AG09309 (cell line): ENCODE data around the gene RPP25L.
A peak's percentile ranks its signal among the peaks of the same experiment; 100 is the strongest.

Experiments used
- DNase-seq: peaks from one replicate; pipeline ENCODE4 v3.0.0-alpha.2; 2010; ENCODE audit warnings: low read depth
- H3K4me3 ChIP-seq: 2 replicates; pipeline ENCODE4 v1.5.1; 2011; ENCODE audit warnings: mild to moderate bottlenecking, low read depth, low read length, moderate library complexity; ENCODE audit not compliant: control insufficient read depth
- TF ChIP-seq, protein P1 (sequence below): IDR thresholded peaks from 2 replicates; pipeline ENCODE4 v1.5.1; 2011; ENCODE audit warnings: mild to moderate bottlenecking, low read depth, low read length, inconsistent platforms; ENCODE audit not compliant: insufficient read depth, control insufficient read depth; ENCODE audit errors: missing control alignments

Gene RPP25L

DNA sequence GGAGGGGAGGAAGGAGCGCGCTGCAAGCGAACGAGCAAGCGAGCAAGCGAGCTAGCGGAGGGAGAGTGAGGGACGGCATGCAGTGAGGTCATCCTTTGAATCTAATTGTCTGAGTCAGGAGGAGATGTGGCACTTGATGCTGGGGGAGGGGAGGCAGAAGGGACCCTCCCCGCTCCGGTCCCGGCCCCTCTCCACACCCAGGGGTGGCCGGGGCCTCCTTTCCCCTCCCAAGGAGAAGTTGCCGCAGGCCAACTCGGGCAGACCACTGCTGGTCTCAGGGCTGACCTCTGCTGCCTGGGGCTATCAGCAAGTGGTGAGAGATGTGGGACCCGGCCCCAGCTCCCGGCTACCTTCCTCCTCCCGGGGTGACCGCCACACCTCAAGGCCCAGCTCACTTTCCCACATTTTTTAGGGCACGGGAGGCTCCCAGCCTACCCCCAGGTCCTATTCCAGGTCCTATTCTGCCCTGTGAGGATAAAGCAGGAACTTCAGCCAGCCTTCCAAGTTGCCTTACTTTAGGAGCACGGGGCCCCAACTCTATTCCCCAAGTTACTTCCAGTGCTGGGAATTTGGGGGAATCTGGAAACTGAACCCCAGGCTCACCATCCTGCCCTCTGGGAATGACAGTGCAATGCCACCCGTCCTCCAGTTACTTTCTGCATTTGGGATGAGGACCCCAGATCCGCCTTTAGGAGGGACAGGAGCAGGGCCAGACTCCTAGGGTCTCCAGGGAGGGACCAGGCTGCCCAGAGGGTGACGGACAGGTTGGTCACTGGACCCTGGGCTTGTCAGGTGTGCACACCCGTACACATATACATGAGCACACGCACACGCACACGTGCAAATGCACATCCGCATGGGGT, 33.4 kb downstream of the RPP25L start:
- no peak overlapping the region for H3K4me3 ChIP-seq
- peak; percentile 16 for DNase-seq
- TF ChIP-seq, protein P1, sequence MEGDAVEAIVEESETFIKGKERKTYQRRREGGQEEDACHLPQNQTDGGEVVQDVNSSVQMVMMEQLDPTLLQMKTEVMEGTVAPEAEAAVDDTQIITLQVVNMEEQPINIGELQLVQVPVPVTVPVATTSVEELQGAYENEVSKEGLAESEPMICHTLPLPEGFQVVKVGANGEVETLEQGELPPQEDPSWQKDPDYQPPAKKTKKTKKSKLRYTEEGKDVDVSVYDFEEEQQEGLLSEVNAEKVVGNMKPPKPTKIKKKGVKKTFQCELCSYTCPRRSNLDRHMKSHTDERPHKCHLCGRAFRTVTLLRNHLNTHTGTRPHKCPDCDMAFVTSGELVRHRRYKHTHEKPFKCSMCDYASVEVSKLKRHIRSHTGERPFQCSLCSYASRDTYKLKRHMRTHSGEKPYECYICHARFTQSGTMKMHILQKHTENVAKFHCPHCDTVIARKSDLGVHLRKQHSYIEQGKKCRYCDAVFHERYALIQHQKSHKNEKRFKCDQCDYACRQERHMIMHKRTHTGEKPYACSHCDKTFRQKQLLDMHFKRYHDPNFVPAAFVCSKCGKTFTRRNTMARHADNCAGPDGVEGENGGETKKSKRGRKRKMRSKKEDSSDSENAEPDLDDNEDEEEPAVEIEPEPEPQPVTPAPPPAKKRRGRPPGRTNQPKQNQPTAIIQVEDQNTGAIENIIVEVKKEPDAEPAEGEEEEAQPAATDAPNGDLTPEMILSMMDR: no peak

DNA sequence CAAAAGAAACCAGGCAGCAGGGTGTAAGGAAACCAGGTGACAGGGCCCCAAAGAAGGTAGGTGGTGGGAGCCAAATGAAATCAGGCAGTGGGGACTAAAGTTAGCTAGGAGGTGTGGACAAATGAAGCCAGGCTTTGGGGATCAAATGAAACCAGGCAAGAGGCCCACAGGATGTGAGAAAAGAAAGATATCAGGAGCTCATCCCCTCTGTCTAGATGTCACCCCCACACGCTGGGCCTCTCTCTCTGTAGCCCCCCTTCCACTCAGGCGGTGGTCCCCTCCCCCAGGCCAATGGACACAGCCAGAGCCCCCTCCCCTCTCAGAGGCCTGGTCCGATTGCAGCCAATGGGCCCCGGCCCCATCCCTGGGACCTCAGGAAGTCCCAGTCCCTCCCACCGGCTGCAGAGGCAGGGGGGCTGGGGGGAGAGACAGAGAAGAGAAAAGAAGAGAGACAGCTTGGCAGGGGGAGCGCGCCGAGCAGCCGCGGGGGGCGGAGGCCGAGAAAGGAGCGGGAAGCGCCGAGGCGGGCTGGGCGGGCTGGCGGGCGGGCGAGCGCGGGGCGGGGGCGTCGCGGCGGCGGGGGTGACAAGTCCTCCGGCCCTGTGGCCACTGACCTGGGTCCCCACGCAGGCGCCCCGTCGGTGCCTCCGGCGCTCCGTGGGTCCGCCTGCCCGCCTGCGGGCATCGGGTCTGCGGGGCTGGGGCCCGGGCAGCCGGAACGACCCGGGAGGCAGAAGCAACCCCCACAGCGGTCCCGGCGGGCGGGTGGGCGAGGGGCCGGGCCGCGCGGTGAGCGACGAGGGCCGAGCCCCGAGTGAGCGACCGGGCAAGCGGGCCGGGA, 34.3 kb downstream of the RPP25L start:
- TF ChIP-seq, protein P1: no peak
- no peak overlapping the region for H3K4me3 ChIP-seq
- no peak for DNase-seq

DNA sequence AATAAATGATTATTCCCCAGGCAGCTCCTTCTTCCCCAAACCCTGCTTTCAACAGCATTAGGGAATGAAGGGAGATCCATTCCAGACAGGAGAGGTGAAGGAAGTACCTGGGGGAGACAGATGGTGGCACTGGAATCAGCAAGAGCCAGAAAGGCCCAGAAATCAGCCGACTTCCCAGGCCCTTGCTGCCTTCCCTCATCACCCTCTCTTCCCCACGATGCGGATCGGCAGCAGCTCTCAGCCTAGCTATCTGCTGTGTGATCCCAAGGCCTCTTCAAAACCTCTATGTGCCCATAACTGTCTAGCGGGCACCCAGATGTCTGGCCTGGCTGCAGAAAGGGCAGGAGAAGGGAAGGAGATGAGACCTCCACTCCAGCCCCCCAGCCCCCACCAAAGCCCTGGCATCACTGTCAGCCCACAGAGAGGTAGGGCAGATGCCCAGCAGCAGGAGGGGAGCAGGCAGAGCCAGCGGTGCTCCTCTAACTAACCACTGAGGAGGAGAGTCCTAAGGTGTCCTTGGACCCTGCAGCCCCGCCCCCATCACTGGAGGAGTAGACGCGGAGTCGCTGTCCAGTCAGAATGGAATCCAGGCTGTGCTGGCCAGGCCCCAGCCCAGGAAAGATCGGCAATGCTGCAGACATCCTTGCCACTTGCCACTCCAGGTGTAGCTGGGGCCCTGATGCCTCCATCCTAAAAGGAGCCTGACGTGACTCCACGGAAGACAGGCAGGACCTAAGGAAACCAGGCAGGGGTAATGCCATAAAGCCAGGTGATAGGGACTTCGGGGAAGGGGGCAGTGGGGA, 35.1 kb downstream of the RPP25L start:
- no peak for DNase-seq
- TF ChIP-seq, protein P1: no peak
- H3K4me3 ChIP-seq: no peak overlapping the region

DNA sequence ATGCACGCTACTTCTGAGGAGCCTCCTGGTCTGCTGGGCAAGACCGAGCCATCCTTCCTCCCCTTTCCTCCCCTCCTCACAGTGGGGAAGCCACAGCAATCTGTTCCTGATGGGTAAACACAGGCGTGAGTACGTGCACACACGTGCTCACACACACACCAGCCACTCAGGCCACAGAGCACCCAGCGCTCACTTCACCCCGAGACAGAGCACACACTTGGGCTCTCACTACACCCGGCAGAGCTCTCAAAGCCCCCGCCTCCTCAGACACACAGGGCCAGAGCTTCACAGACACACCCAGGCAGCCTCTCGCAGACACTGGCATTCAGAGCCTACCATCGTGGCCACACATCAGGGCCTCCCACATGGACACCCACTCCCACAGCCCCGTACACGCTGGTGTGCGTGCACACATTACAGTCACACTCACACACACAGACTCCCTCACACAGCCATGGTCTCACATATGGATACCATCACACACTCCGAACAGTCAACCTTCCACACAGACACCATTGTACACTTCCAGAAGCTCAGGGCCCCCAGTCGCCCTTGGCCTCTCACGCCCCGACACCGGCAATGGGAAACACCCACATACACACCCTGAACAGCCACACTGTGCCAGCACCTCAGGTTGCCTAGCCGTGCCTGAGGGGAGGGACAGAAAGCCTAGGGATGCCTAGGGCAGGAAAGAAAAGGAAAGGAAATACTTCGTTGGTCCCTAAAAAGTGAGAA, 35.9 kb downstream of the RPP25L start:
- DNase-seq: no peak
- TF ChIP-seq, protein P1: no peak
- no peak overlapping the region for H3K4me3 ChIP-seq

DNA sequence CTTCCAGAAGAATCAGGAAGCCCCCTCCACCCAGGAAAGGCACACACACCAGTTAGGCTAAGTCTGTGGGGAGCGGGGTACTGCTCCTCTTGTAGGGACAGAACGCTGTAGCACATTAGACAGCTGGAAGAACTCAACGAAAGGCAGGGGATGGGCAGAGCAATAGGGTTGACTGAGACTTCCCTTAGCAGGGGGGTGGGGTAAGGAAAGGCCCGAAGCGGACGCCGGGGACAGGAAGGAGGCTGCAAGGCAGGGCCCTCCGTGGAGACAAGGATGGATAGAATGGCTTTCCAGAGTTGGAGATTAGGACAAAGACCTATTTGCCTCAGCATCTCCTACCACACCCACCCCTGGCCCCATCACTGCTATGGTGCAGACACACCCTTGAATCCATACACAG, 36.7 kb downstream of the RPP25L start:
- TF ChIP-seq, protein P1: no peak
- H3K4me3 ChIP-seq: no peak overlapping the region
- DNase-seq: no peak
